Body of pancreas (tissue), 4 donors: ENCODE results near the gene SRRT.

Experiments
- POLR2A ChIP-seq, 3 donors: fragments of 450-650 bp; IDR thresholded peaks; one replicate each; pipeline ENCODE4 v1.6.1; 2016; ENCODE audit warnings: antibody characterized with exemption in 3 of 3, mild to moderate bottlenecking in 2 of 3
- TF ChIP-seq, protein P1 (sequence below), 7 experiments: fragments of 450-650 bp in 4 of 7; fragments of 200-600 bp in 3 of 7; sonication (generic) in 3 of 7; IDR thresholded peaks; one replicate each; pipeline ENCODE4 v1.5.1; 2016 to 2019; ENCODE audit warnings: antibody characterized with exemption in 7 of 7

DNA sequence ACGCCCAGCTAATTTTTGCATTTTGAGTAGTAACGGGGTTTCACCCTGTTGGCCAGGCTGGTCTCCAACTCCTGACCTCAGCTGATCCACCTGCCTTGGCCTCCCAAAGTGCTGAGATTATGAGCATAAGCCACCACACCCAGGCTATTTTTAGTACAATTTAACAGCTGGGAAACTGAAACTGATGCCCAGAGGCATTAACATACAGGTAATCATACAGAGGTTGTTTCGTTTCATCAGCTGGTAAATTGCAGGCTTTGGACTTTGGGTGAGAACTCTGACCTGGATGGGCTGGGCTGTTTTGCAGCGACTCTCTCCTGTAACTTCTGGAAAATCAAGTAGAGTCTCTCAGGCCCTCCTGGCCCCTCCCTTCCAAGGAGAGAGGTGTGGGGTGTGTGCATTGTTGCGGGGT is 27.0 kb downstream of the SRRT start:
- TF ChIP-seq POLR2A (IDR thresholded peaks at IDR 0.05) = no peak
- TF ChIP-seq, protein P1, sequence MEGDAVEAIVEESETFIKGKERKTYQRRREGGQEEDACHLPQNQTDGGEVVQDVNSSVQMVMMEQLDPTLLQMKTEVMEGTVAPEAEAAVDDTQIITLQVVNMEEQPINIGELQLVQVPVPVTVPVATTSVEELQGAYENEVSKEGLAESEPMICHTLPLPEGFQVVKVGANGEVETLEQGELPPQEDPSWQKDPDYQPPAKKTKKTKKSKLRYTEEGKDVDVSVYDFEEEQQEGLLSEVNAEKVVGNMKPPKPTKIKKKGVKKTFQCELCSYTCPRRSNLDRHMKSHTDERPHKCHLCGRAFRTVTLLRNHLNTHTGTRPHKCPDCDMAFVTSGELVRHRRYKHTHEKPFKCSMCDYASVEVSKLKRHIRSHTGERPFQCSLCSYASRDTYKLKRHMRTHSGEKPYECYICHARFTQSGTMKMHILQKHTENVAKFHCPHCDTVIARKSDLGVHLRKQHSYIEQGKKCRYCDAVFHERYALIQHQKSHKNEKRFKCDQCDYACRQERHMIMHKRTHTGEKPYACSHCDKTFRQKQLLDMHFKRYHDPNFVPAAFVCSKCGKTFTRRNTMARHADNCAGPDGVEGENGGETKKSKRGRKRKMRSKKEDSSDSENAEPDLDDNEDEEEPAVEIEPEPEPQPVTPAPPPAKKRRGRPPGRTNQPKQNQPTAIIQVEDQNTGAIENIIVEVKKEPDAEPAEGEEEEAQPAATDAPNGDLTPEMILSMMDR (IDR thresholded peaks at IDR 0.05) = no peak
